GM18505 (cell line): ENCODE data around the gene TIMM44.

Source experiments
- ATAC-seq: cut with Tn5 transposase; IDR thresholded peaks from one replicate; pipeline ENCODE4 v1.9.1; 2021; ENCODE audit not compliant: unreplicated experiment
- POLR2A ChIP-seq: IDR thresholded peaks from 4 replicates; pipeline ENCODE4 v1.6.1; 2011; ENCODE audit warnings: borderline replicate concordance; ENCODE audit not compliant: insufficient read depth, insufficient read length; ENCODE audit errors: extremely low read depth

TIMM44 gene

DNA sequence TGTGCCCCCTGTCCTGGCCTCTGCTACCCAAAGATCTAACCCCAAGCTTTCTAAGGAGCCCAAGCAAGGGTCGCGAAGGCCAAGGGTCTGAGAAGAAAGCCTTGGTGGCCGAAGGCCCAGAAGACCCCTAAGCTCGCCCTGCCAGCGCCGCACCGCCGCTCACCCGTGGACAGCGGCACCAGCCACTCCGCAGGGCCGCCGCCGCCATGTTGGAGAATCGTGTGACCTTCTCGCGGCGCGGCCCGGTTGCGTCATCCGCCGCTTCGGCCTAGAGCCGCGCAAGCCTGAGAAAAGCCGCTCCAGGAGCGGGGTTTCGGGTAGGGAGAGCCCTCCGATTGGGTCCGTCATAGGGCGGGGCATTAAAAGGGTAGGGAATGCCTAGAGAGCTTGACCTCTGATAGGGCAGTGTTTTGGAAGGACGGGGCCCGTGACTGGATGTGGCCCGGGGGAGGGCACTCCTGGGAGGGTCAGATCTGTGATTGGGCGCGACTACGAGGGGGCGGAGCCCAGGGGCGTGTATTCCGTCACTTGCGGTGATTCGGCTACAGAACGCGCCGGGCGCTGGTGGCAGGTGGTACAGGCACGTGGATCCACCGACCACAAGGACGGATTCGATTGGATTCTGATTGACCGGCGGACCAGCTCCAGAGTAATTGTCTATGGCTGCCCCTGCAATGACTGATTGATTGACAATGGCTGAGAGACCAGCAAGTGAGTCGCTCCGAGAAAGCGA is at the start of gene TIMM44:
TIMM44 (minus strand) TSS at position 223 of the 733 bp plus-strand sequence; CDS start at position 208, 15 bp downstream.
- peak; percentile 85 for ATAC-seq
- TF ChIP-seq POLR2A = peak; percentile 94

GRCh38 chr19:7992575-7992974 is 49.1 kb upstream of the TIMM44 start:
- no peak for TF ChIP-seq POLR2A
- no peak for ATAC-seq

GRCh38 chr19:7989071-7989575 is 45.7 kb upstream of the TIMM44 start:
- no peak for TF ChIP-seq POLR2A
- ATAC-seq = no peak

GRCh38 chr19:7988307-7988706 is 44.8 kb upstream of the TIMM44 start:
- no peak for TF ChIP-seq POLR2A
- ATAC-seq = no peak

DNA sequence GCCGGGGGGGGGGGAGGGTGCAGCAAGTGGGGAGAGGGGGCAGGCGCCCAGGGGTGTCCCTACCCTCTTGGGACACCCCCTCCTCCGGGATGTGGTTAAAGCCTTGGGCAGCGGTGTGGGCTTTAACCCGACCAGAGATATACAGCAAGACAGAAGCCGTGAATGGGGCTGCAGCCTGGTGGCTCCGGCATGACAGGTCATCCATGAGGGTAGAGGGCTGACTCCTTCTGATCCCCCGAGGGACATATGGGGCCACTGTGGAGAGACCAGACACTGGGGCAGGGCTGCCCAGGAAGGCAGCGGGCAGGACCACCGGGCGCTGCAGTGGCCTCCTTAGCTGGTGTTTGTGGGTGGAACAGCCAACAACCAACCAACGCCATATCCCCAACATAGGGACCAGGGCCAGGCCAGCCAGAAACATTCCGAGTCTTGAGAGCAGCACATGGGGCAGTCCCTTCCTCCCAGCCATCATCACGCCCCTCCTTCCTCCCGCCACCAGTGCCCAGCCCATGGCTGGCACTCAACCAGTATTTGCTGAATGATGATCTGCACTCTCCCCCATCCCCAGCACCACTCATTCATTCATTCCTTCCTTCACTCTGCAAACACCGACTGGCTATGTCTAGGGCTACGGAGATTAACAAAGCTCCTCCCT is 43.8 kb upstream of the TIMM44 start:
- no peak for ATAC-seq
- TF ChIP-seq POLR2A = no peak

DNA sequence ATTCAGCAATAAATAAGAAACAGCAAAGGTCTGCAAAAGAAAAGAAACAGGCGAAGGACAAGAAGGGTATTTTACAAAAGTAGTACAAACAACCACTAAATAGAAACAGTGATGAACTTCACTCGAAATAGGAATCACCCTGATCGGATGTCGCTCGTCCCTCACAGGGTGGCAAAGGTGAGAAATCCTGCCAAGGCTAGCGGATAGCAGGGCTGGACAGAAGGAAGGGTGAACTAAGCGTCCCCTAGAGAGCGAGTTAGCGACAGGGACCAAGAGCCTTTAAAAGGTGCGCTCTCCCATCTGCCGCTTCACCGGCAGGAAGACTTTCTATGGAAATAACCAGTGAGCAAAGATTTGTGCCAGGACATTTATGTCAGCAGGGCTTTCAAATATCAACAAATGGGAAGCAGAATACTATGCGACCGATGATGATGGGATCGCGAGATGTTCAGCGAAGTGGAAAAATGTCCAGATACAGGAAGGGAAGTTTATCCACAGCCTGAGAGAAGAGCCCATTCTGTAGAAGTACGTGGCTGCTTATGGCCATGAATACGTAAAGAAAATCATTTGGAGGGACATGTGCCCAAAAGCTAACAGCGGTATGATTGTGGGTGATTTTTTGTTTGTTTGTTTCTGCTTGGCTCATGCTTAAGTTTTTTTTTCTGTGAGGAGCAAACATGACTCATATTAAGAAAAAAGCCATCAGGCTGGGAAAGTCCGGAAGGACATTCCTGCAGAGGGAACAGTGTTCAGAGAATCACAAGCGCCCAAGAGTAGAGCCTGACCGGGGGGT is 43.1 kb upstream of the TIMM44 start:
- ATAC-seq = no peak

GRCh38 chr19:7985481-7985911 is 42.0 kb upstream of the TIMM44 start:
- TF ChIP-seq POLR2A = no peak
- no peak for ATAC-seq

More for the DNA sequence above, 43.1 kb upstream of the TIMM44 start:
- no peak for TF ChIP-seq POLR2A

DNA sequence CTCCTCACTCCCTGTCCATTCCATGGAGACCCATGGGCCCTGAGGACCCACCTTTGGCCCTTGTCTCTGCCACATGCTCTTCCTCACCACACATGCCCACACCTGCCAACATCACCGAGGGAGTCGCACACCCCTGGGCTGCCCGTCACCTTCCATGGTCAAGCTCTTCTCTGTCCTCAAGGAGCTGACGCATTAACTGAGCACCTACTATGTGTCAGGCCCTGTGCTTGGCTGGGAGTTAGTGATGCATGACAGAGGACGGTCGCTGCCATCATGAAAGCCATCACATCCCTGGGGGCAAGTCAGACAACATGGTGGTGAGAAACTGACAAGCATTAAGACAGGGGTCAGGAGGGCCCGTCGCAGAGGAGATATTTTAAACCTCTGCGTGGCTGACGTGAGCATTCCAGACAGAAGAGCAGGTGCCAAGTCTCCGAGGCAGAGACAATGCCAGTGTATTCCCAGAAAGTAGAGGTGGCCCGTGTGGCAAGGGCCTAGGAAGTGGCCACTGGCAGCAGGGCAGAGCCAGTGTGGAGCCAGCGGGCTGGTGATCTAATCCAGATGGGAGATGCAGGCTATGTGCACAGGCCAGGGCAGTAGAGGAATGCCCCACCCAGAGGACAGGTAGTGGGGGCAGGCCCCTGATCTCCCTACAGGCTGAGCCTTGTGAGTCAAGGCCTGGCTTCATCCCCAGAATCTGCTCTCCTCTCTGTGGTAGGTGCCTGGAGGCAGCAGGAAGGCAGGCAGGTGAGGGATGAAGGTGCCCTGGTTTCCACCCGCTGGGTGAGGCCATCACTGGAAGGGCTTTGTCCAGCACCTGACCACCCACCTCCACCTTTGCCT is 40.8 kb upstream of the TIMM44 start:
- no peak for TF ChIP-seq POLR2A
- no peak for ATAC-seq

GRCh38 chr19:7983286-7983950 is 40.0 kb upstream of the TIMM44 start:
- ATAC-seq = no peak
- no peak for TF ChIP-seq POLR2A

- TF ChIP-seq POLR2A = no peak
- no peak for ATAC-seq
Measured at GRCh38 chr19:7982651-7983099, 39.2 kb upstream of the TIMM44 start.

GRCh38 chr19:7982103-7982502 is 38.6 kb upstream of the TIMM44 start:
- no peak for ATAC-seq
- no peak for TF ChIP-seq POLR2A

DNA sequence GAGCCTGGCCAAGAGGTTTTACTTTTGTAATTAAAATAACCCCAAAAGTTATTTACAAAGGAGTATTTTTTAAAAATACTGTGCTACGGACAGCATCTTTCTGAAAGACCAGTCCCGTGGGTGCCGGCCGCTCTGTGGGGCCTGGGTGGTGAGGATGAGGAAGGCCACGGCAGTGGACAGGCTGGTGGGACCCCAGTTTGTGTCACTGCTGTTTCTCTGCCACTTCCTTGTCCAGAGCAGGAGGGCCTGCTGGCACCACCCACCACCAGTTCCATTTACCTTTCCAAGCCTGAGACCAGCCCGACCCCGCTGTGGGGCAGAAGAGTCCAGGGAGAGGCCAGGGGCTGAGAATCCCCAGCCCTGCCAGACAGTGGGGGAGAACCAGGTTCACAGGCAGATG is 38.2 kb upstream of the TIMM44 start:
- no peak for ATAC-seq
- no peak for TF ChIP-seq POLR2A
